NCI-H146 treated with DMSO at 0.1 percent for 48 hours (cell line): ENCODE results near the gene SLC6A2.
"Not testable (repeated sequence)": the region's sequence is repeated elsewhere in the genome, so short reads cannot be mapped to it uniquely, and the experiment has no call there.

Experiments
- DNase-seq: peaks from one replicate; lab custom pipeline; 2025; ENCODE audit not compliant: unreplicated experiment; lab: John Stamatoyannopoulos, UW

Gene SLC6A2

DNA sequence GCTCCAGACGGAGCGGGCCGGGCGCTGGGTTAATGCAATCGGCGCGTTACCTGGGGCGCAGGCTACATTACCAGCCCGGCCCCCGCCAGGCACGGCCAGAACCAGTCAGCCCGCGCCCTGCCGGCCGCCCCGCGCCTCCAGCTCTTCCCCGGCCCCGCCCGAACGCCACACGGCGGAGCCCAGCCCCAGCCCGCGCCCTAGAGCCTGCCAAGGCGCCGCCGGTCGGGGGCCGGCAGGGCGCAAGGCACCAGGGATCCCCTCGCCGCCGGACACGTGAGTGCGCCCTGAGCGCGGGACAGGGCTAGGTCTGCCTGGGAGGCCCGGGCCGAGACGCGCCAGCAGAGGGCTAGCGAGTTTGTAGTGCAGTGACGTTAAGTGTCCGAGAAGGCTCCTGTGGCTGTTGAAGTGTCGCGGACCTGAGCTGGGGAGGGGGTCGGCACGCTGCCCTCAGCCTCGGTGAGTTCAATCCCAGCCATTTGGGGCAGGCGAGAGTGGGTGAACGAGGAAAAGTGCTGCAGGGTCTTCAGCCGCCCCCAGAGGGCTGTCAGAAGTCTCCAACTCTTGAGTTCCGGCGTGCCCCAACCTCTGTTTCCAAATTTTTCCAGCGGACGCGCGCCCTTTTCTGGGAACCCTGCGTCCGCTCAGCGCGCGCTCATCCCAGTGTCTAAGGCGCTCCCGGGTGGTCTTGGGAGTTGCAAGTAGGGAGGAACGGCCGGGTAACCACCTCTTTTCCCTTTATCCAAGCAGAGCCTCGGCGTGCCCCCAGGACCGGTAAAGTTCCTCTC lies at the start of gene SLC6A2:
Gene SLC6A2 (plus strand): TSS at position 92 of the 785 bp plus-strand sequence. CDS start 707 bp downstream, outside the sequence.
- no peak for DNase-seq

- DNase-seq, result no peak
These were observed 42.0 kb upstream of the SLC6A2 start for GRCh38 chr16:55613613-55614335.

DNA sequence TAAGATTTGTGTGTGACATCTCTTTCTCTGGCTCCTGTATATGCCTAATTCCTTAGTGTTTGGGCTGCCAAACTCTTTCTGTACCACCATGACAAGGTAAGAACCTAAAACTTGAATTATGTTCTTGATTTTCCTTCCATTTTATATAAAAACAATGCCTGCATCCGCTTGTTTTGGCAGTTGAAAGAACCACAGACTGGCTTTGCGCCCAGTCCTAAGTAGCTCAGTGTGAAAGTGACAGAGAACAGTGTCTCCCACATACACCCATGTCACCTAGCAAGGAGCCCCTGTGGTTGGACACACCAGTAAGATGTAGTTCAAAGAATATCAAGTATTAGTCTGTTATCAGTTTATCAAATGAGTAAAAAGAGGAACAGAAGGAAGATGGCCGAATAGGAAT lies 40.7 kb upstream of the SLC6A2 start:
- no peak for DNase-seq

DNA sequence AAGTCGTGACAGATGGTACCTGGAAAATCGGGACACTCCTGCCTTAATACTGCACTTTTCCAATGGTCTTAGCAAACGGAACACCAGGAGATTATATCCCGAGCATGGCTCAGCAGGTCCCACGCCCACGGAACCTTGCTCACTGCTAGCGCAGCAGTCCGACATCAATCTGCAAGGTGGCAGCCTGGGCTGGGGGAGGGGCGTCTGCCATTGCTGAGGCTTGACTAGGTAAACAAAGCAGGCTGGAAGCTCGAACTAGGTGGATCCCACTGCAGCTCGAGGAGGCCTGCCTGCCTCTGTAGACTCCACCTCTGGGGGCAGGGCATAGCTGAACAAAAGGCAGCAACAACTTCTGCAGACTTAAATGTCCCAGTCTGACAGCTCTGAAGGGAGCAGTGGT lies 40.1 kb upstream of the SLC6A2 start:
- not testable (repeated sequence) for DNase-seq

DNA sequence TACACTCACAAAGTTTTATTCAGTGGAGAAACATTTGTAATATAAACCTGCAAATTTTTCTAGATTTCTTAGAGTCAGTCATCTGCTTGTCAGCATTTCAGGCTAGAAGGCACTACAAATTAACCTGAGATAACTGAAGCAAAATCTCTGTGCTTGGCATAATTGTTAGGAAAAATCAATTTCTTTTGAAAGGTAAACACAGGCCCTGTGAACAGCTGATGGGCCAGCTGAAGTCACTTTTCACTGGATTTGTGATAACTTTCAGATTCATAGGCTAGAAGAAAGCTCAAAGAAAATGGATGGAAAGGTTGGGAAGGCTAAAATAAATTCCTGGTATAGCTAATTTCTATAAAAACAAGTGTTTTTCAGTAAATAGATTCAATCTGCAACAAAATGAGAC lies 34.0 kb upstream of the SLC6A2 start:
- DNase-seq, result no peak

GRCh38 chr16:55622272-55622671 lies 33.5 kb upstream of the SLC6A2 start:
- DNase-seq, result no peak

DNA sequence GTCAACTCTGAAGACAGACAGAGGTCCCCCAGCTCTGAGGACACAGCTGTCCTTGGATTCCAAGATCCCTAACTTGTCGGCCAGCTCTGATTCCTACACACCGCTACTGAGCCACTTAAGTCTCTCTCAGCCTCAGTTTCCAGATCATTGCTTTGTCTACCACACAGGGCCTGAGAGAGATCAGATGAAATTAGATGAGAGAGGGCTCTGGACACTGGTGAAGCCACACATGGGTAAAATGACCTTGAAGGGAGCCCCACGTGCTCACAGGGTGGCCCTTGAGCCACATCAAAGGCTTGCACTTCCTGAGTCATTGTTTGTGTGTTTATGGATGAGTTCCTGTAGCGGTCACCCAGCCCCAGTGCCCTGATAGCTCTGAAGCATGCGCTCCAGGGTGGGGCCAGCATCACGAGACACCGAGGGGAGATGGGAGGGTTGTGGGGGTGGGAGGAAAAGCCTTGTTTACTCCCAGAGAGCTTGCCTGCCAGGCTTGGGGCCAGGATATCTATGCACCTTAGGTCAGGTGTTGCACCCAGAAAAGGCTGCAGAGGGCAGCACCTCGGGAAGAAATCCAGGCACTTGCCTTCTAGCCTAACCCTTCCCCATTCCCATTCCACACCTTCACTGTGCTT lies 32.7 kb upstream of the SLC6A2 start:
- DNase-seq, result no peak

GRCh38 chr16:55623640-55624039 lies 32.1 kb upstream of the SLC6A2 start:
- no peak for DNase-seq

- DNase-seq, result no peak
These were observed 31.1 kb upstream of the SLC6A2 start for GRCh38 chr16:55624696-55625095.

DNA sequence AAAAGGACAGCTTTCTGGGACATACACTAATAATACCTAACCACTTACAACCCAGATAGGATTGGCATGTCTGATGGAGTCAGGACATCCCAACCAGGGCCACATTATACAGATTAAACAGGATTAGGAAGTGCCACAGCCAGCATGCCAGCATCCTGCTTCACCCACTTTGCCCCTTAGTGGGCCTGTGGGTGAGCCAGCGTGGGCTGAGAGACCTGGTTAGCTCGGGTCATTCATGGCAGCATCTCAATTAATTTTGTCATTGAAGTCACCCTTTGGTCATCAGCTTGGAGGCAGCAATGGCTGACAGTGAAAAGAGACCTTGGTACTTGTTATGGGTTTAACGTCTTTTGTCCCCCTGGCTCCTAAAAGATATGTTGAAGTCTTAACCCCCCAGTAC lies 29.9 kb upstream of the SLC6A2 start:
- DNase-seq, result no peak

DNA sequence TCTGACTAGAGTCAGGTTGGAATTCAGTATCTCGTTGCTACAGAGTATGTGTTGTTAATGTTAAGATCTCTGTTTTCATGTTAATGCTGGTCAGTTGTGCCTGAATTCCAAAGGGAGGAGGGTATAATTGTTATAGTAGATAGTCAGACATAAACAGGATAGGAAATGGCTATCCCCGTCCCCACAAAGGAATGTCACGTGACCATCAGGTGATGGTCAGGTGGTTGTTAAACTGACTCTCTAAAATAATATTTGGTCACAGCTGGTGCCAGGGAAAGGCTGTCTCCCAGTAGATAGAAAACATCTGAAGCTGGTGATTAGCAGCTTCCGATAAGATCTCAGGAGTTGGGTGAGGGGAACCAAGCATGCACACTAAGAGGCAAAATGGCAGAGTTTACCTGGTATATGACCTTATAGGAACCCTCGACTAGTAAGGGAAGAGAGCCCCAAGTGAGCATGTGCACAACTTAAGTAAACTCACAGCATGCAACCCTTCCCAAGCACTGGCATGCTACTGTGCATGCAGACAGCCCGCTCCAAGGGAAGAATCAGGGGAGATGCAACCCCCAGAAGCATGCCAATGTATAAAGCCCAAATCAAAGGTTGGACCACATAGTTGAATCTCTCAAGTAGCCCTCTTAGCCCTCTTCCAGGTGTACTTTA lies 27.4 kb upstream of the SLC6A2 start:
- no peak for DNase-seq

GRCh38 chr16:55630774-55631173 lies 25.0 kb upstream of the SLC6A2 start:
- no peak for DNase-seq

DNA sequence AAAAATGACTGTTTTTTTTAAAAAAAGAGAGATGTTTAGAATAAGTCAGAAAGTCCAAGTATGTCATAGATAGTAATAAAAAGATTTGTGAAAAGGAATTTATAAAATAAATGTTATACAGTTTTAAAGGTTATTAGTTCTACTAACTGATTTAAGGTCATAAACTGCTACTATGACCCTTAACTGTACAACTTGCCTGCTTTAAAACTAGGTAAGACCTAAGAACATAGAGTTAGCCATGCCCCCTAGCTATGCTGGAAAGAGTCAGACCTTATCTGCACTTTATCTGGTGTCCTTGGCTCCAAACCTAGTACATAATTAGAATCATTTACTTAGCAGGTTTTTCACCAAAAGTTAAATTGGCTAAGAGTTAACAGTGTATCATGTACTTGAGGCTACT lies 23.5 kb upstream of the SLC6A2 start:
- DNase-seq, result no peak

- DNase-seq, result no peak
These were observed 21.6 kb upstream of the SLC6A2 start for GRCh38 chr16:55634193-55634592.

DNA sequence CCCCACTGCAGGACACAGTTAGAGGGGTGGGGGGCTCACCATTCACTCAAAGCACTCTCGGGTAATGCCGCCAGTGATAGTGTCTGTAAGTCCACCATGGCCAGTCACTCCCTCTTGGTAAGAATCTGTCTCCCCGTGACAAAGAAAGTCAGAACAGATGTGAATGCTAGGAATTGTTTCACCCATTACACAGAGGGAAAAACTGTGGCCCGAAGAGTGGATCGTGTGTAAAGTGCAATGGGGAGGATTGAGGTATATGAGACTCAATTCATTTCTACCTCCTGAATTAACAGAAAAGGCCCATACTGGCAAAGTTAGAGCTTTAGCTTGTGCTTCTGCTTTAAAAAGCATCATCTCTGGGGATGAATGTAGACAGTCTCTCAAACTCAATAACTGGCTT lies 17.5 kb upstream of the SLC6A2 start:
- no peak for DNase-seq

DNA sequence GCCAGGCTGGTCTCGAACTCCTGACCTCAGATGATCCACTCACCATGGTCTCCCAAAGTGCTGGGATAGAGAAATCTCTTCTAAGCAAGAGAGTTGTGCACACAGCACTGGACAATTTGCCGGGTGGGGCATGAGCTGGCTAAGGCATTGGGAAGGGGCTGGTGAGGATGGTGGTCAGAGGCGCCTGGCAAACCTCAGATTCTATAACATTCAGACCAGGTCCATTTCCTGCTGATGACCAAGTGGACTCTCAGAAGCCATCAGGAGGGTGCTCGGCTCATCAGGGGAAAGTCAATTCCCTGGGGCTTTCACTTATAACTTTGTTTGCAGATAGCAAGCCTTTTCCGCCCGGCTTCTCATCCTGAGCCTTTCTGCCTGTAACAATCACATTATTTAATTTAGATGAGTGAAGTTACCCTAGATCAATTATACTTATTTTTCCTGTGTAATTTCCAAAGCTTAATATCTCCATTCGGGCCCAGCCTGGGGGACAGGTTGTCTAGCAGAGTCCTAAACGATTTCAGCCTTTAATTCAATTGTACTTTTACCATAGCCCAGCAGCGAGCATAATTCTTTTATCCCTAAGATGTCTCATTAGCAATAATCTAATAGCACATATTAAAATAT lies 15.0 kb upstream of the SLC6A2 start:
- DNase-seq, result no peak

GRCh38 chr16:55641430-55642056 lies 14.2 kb upstream of the SLC6A2 start:
- DNase-seq, result no peak

DNA sequence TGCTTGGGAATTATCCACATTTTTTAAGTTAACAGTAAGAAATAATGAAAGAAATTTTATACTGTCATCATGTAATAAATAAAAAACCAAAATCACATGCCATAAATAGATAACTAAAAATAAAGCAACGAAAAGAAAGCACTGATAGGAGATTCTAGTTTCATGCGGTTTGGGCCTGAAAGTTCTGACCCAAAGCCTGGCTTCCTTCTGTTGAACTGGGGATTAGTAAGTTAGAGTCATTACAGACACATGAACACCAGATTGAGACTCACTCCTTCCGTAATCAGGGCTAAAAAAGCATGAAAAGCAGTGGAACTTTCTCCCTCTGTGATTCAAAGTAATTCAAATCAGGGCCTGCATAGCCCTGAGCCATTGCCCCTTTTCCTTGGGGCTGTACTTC lies 13.2 kb upstream of the SLC6A2 start:
- DNase-seq, result no peak

- no peak for DNase-seq
These were observed 12.4 kb upstream of the SLC6A2 start for GRCh38 chr16:55643161-55643970.

GRCh38 chr16:55645986-55646385 lies 9.8 kb upstream of the SLC6A2 start:
- DNase-seq, result no peak
